GM12872 (cell line): ENCODE data around the gene CALML5.

Source experiments
- CTCF ChIP-seq: IDR thresholded peaks from 3 replicates; pipeline ENCODE4 v1.5.1; 2011; ENCODE audit warnings: low read depth, mild to moderate bottlenecking, low read length, moderate library complexity; ENCODE audit not compliant: insufficient read depth

CALML5 gene, protein sequence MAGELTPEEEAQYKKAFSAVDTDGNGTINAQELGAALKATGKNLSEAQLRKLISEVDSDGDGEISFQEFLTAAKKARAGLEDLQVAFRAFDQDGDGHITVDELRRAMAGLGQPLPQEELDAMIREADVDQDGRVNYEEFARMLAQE

GRCh38 chr10:5499493-5500140 is at the start of gene CALML5:
CALML5 (minus strand) TSS chr10:5499570; CDS start chr10:5499438, 132 bp downstream.
- TF ChIP-seq CTCF, result no peak

- TF ChIP-seq CTCF, result no peak
Observed at GRCh38 chr10:5547931-5548660, 48.7 kb upstream of the CALML5 start.

- no peak for TF ChIP-seq CTCF
Observed at GRCh38 chr10:5547681-5547930, 48.2 kb upstream of the CALML5 start.

- no peak for TF ChIP-seq CTCF
Observed at GRCh38 chr10:5546891-5547680, 47.7 kb upstream of the CALML5 start.

DNA sequence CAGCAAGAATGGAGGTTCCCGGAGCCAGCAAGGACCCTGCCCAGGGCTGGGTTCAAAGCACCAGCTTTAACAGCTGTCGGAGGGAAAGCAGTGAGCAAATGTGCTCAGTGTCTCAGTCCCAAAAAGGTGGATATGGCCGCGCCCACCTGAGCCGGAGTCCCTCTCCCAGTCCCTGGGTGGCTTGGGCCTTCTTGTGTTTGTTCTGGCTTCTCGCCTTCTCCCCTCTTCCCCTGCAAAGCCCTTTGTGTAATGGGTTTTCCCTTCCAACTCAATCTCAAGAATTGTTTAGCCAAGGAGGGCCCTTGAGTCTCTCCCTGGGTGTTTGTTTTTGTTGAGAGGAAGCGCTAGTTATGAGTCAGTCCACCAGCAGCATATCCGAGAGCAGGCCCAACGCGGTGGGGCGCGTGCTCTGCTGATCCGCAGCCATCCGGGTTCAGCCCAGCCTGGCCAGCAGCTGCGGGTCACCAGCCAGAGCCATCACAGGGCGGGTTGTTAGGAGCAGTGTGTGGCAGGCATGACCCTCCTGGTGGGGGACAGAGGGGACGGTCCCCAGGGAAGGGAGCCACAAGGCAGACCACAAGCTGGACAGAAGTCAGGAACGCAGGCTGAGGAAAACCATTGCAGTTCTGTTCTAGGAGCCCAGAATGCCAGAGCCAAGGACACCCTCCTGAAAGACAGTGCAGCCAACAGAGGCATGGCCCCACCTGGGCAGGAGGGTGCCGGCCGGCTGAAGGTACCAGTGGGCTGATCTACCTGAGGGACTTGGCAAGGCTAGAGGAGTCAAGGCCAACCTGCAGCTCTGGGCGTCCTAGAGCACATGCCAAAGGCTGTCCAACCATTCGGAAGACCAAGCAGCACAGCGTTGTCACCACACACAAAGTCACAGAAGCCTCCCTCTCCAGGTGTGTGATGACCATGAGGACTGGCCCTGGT is 46.7 kb upstream of the CALML5 start:
- TF ChIP-seq CTCF, result no peak

DNA sequence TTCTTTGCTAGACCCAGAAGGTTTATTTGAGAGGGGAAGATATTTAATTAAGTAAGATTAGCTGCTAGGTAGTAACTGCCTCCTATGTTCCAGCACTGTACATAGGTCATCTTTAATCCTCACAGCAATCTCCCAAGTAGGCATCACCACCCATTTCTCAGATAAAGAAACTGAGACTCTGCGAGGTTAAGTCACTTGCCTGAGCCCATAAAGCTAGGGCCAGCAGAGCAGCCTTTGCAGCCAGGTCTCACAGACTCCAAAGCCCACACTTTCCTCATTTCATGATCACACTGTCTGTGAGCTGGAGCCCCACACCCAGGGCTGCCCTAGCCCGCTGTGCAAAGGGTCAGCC is 46.0 kb upstream of the CALML5 start:
- no peak for TF ChIP-seq CTCF

DNA sequence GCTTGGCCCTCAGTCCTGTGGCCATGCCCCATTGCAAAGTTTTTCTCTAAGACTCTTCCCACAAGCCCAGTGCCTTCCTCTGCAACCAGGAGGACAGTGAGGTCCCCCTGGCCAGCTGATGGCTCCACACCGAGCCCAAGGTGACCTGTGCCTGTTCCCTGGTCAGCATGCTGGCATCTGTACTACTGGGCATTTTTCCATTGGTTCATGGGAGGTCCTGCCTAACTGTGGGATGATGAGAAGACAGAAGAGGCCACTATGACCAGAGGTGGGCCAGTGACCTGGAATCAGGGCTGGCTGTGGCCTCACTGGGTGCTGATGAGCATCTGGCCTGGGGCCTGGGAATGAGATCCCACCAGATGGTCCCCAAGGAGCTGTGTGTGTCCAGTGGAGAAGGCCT is 45.6 kb upstream of the CALML5 start:
- no peak for TF ChIP-seq CTCF
